KMS-11 (cell line): Measurements from ENCODE around the gene SUPT20HL1.
"Not testable (repeated sequence)": the region's sequence is repeated elsewhere in the genome, so short reads cannot be mapped to it uniquely, and the experiment has no call there.

ENCODE experiments used
- H2AFZ ChIP-seq: fragments of 200-600 bp; sonication (generic); 2 replicates; pipeline ENCODE4 v1.6.1; 2016; ENCODE audit warnings: antibody characterized with exemption, mixed run types, low read depth
- H3K27ac ChIP-seq: fragments of 200-600 bp; sonication (generic); 2 replicates; pipeline ENCODE4 v1.6.1; 2016; ENCODE audit warnings: mild to moderate bottlenecking, mixed run types
- H3K27me3 ChIP-seq: fragments of 200-600 bp; sonication (generic); 2 replicates; pipeline ENCODE4 v1.6.1; 2017; ENCODE audit warnings: mild to moderate bottlenecking, low read depth, mixed run types, moderate library complexity; ENCODE audit not compliant: insufficient read depth
- H3K36me3 ChIP-seq: fragments of 200-600 bp; sonication (generic); 2 replicates; pipeline ENCODE4 v1.6.1; 2017; ENCODE audit warnings: mild to moderate bottlenecking, mixed run types; ENCODE audit not compliant: insufficient read depth
- H3K4me1 ChIP-seq: fragments of 200-600 bp; sonication (generic); 2 replicates; pipeline ENCODE4 v1.6.1; 2016; ENCODE audit warnings: mild to moderate bottlenecking, low read depth, mixed run types; ENCODE audit not compliant: poor library complexity, severe bottlenecking
- H3K4me2 ChIP-seq: fragments of 200-600 bp; sonication (generic); 2 replicates; pipeline ENCODE4 v1.7.0; 2016; ENCODE audit warnings: mild to moderate bottlenecking, mixed run types
- H3K4me3 ChIP-seq: fragments of 200-600 bp; sonication (generic); IDR thresholded peaks from 2 replicates; pipeline ENCODE4 v1.6.1; 2017; ENCODE audit warnings: low read depth, low read length, mixed read lengths; ENCODE audit not compliant: insufficient read depth
- H3K79me2 ChIP-seq: fragments of 200-600 bp; sonication (generic); 2 replicates; pipeline ENCODE4 v1.6.1; 2016; ENCODE audit warnings: low read depth, mixed run types; ENCODE audit not compliant: insufficient read depth
- H3K9ac ChIP-seq: fragments of 200-600 bp; sonication (generic); 2 replicates; pipeline ENCODE4 v1.6.1; 2016; ENCODE audit warnings: mild to moderate bottlenecking, mixed run types
- H4K20me1 ChIP-seq: fragments of 200-600 bp; sonication (generic); 2 replicates; pipeline ENCODE4 v1.6.1; 2016; ENCODE audit warnings: mild to moderate bottlenecking, mixed run types; ENCODE audit not compliant: insufficient read depth
- TF ChIP-seq, protein P1 (sequence below): fragments of 200-600 bp; sonication (generic); conservative IDR thresholded peaks from 2 replicates; pipeline ENCODE4 v1.6.1; 2017; ENCODE audit warnings: low read depth, mild to moderate bottlenecking, antibody characterized with exemption, low read length, moderate library complexity, mixed read lengths

The SUPT20HL1 gene

DNA sequence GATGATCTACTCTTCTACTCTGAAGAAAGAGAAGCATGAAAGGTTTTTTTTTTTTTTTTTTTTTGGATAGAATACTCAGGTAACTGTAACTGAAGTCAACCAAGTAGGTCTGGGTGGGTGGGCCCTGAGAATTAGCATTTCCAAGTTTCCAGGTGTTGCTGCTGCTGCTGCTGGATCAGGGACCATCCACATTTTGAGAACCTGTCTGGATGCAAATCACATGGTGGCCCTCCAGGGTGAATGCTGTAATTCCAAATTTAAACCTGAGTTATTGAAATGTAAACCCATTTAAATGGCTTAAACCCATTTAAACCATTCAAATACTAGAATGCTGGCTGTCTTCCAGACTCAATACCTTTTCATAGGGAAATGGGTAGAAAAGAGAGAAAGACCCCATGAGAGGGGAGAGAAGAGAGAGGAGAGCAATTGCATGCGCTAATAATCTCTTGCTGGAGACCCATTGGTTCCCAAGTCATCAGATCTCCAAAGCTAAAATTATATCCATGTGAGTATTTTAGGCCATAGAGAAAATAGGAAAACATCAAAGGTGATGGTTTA, 17.6 kb downstream of the SUPT20HL1 start:
- Histone ChIP-seq H4K20me1 (no peaks in the 10 kb centered on the region), H3K79me2 (no peaks in the 10 kb centered on the region), H3K36me3 (no peaks in the 10 kb centered on the region), H3K4me2 (no peak overlapping the region), H3K27ac (no peak overlapping the region), H3K9ac (no peak overlapping the region), H3K27me3 (no peaks in the 10 kb centered on the region), H3K4me3 (no peak overlapping the region), H2AFZ (no peak overlapping the region), H3K4me1 (no peaks in the 10 kb centered on the region)
- TF ChIP-seq, protein P1, sequence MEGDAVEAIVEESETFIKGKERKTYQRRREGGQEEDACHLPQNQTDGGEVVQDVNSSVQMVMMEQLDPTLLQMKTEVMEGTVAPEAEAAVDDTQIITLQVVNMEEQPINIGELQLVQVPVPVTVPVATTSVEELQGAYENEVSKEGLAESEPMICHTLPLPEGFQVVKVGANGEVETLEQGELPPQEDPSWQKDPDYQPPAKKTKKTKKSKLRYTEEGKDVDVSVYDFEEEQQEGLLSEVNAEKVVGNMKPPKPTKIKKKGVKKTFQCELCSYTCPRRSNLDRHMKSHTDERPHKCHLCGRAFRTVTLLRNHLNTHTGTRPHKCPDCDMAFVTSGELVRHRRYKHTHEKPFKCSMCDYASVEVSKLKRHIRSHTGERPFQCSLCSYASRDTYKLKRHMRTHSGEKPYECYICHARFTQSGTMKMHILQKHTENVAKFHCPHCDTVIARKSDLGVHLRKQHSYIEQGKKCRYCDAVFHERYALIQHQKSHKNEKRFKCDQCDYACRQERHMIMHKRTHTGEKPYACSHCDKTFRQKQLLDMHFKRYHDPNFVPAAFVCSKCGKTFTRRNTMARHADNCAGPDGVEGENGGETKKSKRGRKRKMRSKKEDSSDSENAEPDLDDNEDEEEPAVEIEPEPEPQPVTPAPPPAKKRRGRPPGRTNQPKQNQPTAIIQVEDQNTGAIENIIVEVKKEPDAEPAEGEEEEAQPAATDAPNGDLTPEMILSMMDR, result no peak

DNA sequence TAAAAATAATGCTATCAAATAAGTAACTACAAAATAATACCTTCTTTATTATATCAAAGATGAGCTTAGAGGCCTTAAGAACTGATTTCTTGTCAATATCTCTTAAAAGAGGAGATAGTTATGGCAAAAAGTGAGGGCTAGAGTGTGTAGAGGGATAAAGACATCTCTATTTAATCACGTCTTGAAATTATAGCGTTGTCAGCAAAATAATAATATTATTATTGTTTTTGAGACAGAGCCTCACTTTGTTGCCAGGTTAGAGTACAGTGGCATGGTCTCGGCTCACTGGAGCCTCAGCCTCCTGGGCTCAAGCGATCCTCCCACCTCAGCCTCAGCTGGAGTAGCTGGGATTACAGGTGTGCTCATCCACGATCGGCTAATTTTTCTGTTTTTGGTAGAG, 18.3 kb downstream of the SUPT20HL1 start:
- no peak overlapping the region for H3K4me3 ChIP-seq
- no peaks in the 10 kb centered on the region for H3K27me3 ChIP-seq
- TF ChIP-seq, protein P1, result no peak

DNA sequence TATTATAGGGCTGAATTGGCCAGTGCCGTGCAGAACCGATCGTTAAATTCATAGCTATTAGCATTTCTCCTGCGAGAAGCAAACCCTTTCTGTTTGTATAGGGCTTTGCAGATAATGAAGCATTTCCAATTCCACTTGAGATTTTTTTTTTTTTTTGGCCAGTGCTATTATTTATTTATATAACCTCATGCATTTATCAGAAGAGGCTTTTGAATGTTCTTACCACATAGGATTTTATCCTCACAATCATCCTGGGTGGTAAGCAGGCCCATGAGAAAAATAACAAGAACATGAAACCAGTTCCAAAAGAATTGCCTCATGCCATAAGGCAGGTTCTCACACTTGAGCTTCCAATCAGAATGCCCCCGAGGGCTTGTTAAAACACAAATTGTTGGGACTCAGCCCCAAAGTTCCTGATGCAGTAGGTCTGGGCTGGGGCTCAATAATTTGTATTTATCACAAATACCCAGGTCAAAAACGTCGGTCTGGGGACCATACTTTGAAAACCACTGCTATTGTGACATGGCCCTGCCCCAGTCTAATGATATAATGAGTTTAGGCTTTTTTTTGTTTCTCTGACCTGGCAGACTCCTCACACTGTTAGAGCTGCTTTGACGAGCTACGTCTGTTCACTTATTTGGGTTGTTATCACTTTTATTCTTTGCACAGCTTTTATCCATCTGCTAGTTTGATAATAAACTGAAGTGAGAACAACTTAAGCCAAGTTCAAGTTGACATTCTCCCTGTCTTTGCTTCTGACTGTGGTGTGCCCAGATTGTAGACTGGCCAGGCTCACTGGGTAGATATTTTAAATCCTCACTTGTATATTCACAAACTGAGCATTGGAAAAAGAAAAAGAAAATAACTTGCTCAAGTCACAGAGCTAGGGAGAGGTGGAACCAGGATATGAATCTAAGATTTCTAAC, 20.1 kb downstream of the SUPT20HL1 start:
- H4K20me1 ChIP-seq, result no peaks in the 10 kb centered on the region
- no peak overlapping the region for H3K4me2 ChIP-seq
- no peak overlapping the region for H2AFZ ChIP-seq
- H3K4me1 ChIP-seq, result no peaks in the 10 kb centered on the region
- H3K27ac ChIP-seq, result no peak overlapping the region
- H3K79me2 ChIP-seq, result no peaks in the 10 kb centered on the region
- H3K4me3 ChIP-seq, result no peak overlapping the region
- H3K9ac ChIP-seq, result no peak overlapping the region
- H3K36me3 ChIP-seq, result no peaks in the 10 kb centered on the region
- TF ChIP-seq, protein P1, result no peak
- H3K27me3 ChIP-seq, result no peaks in the 10 kb centered on the region

More for the DNA sequence above, 18.3 kb downstream of the SUPT20HL1 start:
- no peak overlapping the region for H3K9ac ChIP-seq
- H3K36me3 ChIP-seq, result no peaks in the 10 kb centered on the region
- H3K4me1 ChIP-seq, result no peaks in the 10 kb centered on the region
- H2AFZ ChIP-seq, result no peak overlapping the region
- H3K4me2 ChIP-seq, result no peak overlapping the region
- H3K27ac ChIP-seq, result no peak overlapping the region
- no peaks in the 10 kb centered on the region for H3K79me2 ChIP-seq
- H4K20me1 ChIP-seq, result no peaks in the 10 kb centered on the region

DNA sequence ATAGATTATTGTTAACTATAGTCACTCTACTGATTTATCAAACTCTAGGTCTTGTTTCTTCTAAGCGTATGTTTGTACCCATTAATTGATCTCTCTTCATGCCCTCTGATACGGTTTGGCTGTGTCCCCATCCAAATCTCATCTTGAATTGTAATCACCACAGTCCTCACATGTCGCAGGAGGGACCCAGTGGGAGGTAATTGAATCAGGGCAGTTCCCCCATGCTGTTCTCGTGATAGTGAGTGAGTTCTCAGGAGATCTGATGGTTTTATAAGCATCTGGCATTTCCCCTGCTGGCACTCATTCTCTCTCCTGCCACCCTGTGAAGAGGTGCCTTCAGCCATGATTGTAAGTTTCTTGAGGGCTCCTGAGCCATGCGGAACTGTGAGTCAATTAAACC, 21.9 kb downstream of the SUPT20HL1 start:
- not testable (repeated sequence) for H3K4me3 ChIP-seq, H4K20me1 ChIP-seq, H3K36me3 ChIP-seq, H3K27ac ChIP-seq, H3K4me1 ChIP-seq, H3K27me3 ChIP-seq, H3K79me2 ChIP-seq, H3K4me2 ChIP-seq, H2AFZ ChIP-seq, H3K9ac ChIP-seq

DNA sequence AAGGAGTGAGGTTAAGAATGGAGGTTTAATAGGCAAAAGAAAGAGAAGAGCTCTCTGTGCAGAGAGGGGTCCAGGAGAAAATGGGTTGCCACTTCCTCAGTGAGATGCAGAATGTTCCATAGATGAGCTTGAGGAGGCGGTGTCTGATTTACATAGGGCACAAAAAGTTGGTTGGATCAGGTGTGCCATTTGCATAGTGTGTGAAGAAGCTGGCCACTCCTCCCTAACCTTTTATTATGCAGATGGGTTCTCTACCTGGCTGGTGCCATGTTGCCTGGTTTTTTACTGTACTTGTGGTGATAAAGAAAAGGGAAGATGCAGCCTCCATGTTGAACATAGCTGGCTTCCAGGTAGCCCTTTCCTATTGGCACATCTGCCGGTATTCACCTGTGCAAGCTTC, 27.3 kb downstream of the SUPT20HL1 start:
- Histone ChIP-seq H3K4me2 (no peak overlapping the region), H3K27me3 (no peaks in the 10 kb centered on the region), H3K4me3 (no peak overlapping the region), H4K20me1 (no peaks in the 10 kb centered on the region), H2AFZ (no peak overlapping the region), H3K79me2 (no peaks in the 10 kb centered on the region), H3K9ac (no peak overlapping the region), H3K36me3 (no peaks in the 10 kb centered on the region), H3K4me1 (no peaks in the 10 kb centered on the region), H3K27ac (no peak overlapping the region)
- TF ChIP-seq, protein P1, result no peak
